ENCODE results near the gene C1orf21. TPM values are rescaled to one million over a fixed set of nuclear protein-coding genes. Genes with fewer than 3 reads are reported as not detected.

Gene C1orf21
- total and polyA plus RNA-seq, 2 of the 4 experiments (the other 2 are of a cell fraction), result 6.4 to 9.9 TPM

GRCh38 chr1:184483101-184483683 lies 96.4 kb downstream of the C1orf21 start:
- Histone ChIP-seq H2AK9ac (replicated peaks; ENCODE audit: low read depth, low read length, poor library complexity) (no peak overlapping the region), H4K20me1 (ENCODE audit: insufficient read depth, low read length) (0 out of 2 replicates have a peak, but pooled peaks cover 3% of the 10 kb centered on the region), H2BK15ac (ENCODE audit: low read depth, low read length) (no peak overlapping the region), H3K4me1 (ENCODE audit: control insufficient read depth, insufficient read depth, low read length) (peaks cover 18% of the 10 kb centered on the region), H2BK20ac (ENCODE audit: low read depth, low read length) (no peak overlapping the region), H3K4me2 (ENCODE audit: low read depth, low read length) (no peak overlapping the region; the same call in 1 of the 2 replicates), H3K4ac (ENCODE audit: low read depth, low read length) (no peak overlapping the region), H3K27me3 (ENCODE audit: control insufficient read depth, insufficient read depth, low read length) (no peaks in the 10 kb centered on the region), H3K9me1 (ENCODE audit: insufficient read depth, low read length) (peaks cover 9% of the 10 kb centered on the region), H3K14ac (replicated peaks; ENCODE audit: low read depth, low read length) (no peak overlapping the region), H3K9ac (ENCODE audit: low read depth, low read length) (no peak overlapping the region), H3K27ac (ENCODE audit: insufficient read depth, low read length) (no peak overlapping the region), H4K8ac (ENCODE audit: low read depth in 2 of 2, low read length in 2 of 2) (peak overlapping the region in 1 of 2 experiments; percentile 11; a peak in 1 of 4 replicates), H2BK120ac (ENCODE audit: low read depth, low read length) (no peak overlapping the region), H4K91ac (ENCODE audit: insufficient read depth, low read depth, low read length) (no peak overlapping the region), H3K9me3 (ENCODE audit: control insufficient read depth, insufficient read depth, low read length) (no peaks in the 10 kb centered on the region), H3K23ac (ENCODE audit: low read depth, low read length) (0 out of 2 replicates have a peak overlapping the region, but pooled peaks have one; percentile 46), H3K79me1 (ENCODE audit: low read depth in 1 of 2, low read length in 2 of 2) (peaks cover 5 to 25% of the 10 kb centered on the region in 2 experiments; a peak in 2 of 4 replicates), H3K56ac (ENCODE audit: extremely low read depth, insufficient read depth, low read length) (no peak overlapping the region), H2BK5ac (ENCODE audit: low read depth, low read length, poor library complexity, severe bottlenecking) (no peak overlapping the region), H2AFZ (replicated peaks; ENCODE audit: low read length, poor library complexity) (no peak overlapping the region), H3K4me3 (ENCODE audit: insufficient read depth, low read depth, low read length) (no peak overlapping the region), H3K36me3 (ENCODE audit: control insufficient read depth, insufficient read depth, low read length) (no peaks in the 10 kb centered on the region), H4K5ac (ENCODE audit: low read depth, low read length) (no peak overlapping the region), H2AK5ac (ENCODE audit: low read depth, low read length) (no peak overlapping the region), H3K18ac (ENCODE audit: low read depth, low read length) (no peak overlapping the region)
- ATAC-seq (ENCODE audit: low read depth), result no peak
- POLR2A ChIA-PET (ENCODE audit: unreplicated experiment), result no interaction called here
- WGBS, 2 experiments (ENCODE audit: extremely low coverage in 2 of 2, insufficient read length in 1 of 2), result no CpG with 5 or more reads among the region's 3 CpGs
- CTCF ChIA-PET, result interaction anchor here (0.6 to 1.5 kb wide), 2 partner anchors 108 to 181 kb away, joined by 3 to 4 read pairs; no protein-coding TSS in a partner anchor
- intact Hi-C loops (cut with micrococcal nuclease) (no loop called here), in situ Hi-C loops (cut with MboI; ENCODE audit: low sequenced_read_pairs) (no loop called here), dilution Hi-C loops (cut with HindIII; ENCODE audit: low sequenced_read_pairs, unreplicated experiment) (no loop called here)
- no peak for TF ChIP-seq NFE2L2 (IDR thresholded peaks at IDR 0.05; ENCODE audit: low read depth, low read length)
- no peak for TF ChIP-seq RAD21 (IDR thresholded peaks at IDR 0.05; ENCODE audit: low read length)
- no peak for TF ChIP-seq CHD1 (IDR thresholded peaks at IDR 0.05; ENCODE audit: low read depth, low read length)
- TF ChIP-seq CTCF (conservative IDR thresholded peaks at IDR 0.05; ENCODE audit: low read depth, low read length), result no peak
- TF ChIP-seq POLR2A (IDR thresholded peaks at IDR 0.05; ENCODE audit: low read depth, low read length), result no peak
- TF ChIP-seq SMC3 (IDR thresholded peaks at IDR 0.05; ENCODE audit: low read depth, low read length), result no peak
- no peak for TF ChIP-seq FOS (IDR thresholded peaks at IDR 0.05; ENCODE audit: low read depth, low read length)
- TF ChIP-seq USF2 (IDR thresholded peaks at IDR 0.05; ENCODE audit: low read depth, low read length), result no peak
- no peak for TF ChIP-seq CEBPB (IDR thresholded peaks at IDR 0.05; ENCODE audit: low read depth, low read length)
- TF ChIP-seq RCOR1 (IDR thresholded peaks at IDR 0.05; ENCODE audit: insufficient replicate concordance, low read length), result no peak
- no peak for TF ChIP-seq MXI1 (IDR thresholded peaks at IDR 0.05; ENCODE audit: borderline replicate concordance, low read depth, low read length)
- no peak for TF ChIP-seq RFX5 (IDR thresholded peaks at IDR 0.05; ENCODE audit: low read depth, low read length)
- no peak for TF ChIP-seq MAZ (IDR thresholded peaks at IDR 0.05; ENCODE audit: borderline replicate concordance, low read depth, low read length)
- no TSS peak for BruUV-seq (replicated peaks)
- peak; percentile 83 for DNase-seq
